Measurements from ENCODE around the gene SCGB1C1. TPM values are rescaled to one million over a fixed set of nuclear protein-coding genes. Genes with fewer than 3 reads are reported as not detected.
A peak's percentile ranks its signal among the peaks of the same experiment; 100 is the strongest.
"Not testable (repeated sequence)": the region's sequence is repeated elsewhere in the genome, so short reads cannot be mapped to it uniquely, and the experiment has no call there.

The SCGB1C1 gene
- total RNA-seq (ENCODE audit: low replicate concordance) = not detected in 2 replicates

DNA sequence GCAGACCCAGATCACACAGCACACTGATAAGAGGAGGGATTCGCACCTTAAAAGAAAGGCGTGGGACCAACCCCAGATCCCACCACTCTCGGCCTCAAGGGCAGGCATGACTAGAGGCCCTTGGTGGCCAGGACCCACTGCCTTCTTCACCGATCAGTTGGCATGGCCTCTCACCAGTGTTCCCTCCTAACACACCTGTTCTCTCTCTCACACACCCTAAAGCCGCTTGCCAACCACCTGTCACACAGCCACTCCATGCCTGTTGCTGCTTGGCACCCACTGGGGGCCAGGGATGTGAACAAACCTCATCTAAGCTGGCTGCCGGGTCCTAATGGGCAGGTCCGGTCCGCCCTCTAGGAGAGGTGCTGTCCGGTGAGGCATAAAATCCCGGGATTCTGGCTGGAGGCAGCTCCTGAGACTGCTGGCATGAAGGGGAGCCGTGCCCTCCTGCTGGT, at the start of gene SCGB1C1:
Gene SCGB1C1 (plus strand): TSS at position 405 of the 455 bp plus-strand sequence. CDS start 22 bp downstream, at position 427.
- DNase-seq (ENCODE audit: low read depth); H3K4me3 ChIP-seq (ENCODE audit: low read depth, low read length): not testable (repeated sequence)

DNA sequence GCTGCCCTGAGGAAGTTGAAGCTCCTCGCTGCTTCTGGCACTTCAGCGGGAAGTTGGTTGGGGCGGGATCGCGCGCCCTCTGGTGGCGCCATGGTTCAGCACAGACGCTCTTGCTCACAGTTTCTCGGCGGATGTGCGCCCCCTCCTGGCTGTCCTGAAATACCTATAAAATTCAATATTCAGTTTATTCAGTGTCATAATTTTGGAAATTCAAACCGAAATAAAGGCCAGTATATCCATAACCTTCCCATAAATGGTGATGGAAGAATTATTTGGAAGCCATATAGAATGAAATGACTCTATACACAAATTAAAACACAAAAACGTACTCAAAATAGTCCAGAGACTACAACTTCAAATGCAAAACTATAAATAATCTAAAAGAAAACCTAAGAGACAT, 12.6 kb upstream of the SCGB1C1 start:
- DNase-seq (ENCODE audit: low read depth); H3K4me3 ChIP-seq (ENCODE audit: low read depth, low read length): not testable (repeated sequence)

DNA sequence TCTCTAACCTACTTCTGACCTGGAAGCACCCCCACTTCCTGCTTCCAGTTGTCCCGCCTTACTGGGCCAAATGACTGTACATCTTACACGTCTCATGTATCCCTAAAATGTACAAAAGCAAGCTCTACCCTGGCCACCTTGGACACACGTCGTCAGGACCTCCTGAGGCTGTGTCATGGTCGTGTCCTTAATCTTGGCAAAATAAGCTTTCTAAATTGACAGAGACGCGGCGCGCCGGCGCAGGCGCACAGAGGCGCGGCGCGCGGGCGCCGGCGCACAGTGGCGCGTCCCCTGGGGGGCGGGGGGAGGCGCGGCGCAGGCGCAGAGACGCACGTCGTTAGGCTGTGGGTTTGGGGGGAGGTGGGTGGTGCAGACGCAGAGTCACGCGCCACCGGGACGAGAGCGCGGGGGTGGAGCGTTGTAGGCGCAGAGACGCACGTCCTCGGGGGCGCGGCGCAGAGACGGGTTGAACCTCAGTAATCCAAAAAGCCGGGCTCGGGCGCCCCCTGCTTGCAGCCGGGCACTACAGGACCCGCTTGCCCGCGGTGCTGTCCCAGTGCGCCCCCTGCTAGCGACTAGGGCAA, 3.6 kb upstream of the SCGB1C1 start:
- not testable (repeated sequence) for DNase-seq (ENCODE audit: low read depth); H3K4me3 ChIP-seq (ENCODE audit: low read depth, low read length)

DNA sequence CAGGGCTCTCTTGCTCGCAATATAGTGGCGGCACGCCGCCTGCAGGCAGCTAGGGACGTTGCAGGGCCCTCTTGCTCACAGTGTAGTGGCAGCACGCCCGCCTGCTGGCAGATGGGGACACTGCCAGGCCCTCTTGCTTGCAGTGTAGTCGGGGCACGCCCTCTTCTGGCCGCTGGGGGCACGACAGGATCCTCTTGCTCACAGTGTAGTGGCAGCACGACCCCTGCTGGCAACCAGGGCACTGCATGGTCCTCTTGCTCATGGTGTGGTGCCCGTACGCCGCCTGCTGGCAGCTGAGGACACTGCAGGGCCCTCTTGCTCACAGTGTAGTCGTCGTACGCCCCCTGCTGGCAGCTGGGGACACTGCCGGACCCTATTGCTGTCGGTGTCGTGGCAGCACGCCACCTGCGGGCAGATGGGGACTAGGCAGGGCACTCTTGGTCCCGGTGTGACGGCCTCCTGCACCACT, 3.0 kb upstream of the SCGB1C1 start:
- DNase-seq (ENCODE audit: low read depth); H3K4me3 ChIP-seq (ENCODE audit: low read depth, low read length): not testable (repeated sequence)

DNA sequence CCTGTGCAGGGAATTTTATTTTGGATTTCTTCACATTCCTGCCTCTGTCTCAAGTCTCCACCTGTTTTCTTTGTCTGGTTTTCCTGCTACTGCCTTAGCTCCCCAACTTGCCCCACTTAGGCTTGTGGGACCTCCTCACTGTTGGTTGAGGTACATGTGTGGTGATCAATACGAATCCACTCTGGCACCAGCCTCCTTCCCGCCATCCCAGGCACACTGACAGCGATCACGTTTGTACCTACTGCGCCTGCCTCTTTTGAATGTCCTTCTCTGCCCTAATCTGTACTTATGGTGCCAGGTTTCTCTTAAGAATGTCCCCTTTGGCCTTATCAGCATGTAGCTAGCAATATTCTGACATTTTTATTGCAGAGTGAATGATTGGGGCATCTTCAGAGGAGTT, 2.3 kb upstream of the SCGB1C1 start:
- not testable (repeated sequence) for DNase-seq (ENCODE audit: low read depth); H3K4me3 ChIP-seq (ENCODE audit: low read depth, low read length)

DNA sequence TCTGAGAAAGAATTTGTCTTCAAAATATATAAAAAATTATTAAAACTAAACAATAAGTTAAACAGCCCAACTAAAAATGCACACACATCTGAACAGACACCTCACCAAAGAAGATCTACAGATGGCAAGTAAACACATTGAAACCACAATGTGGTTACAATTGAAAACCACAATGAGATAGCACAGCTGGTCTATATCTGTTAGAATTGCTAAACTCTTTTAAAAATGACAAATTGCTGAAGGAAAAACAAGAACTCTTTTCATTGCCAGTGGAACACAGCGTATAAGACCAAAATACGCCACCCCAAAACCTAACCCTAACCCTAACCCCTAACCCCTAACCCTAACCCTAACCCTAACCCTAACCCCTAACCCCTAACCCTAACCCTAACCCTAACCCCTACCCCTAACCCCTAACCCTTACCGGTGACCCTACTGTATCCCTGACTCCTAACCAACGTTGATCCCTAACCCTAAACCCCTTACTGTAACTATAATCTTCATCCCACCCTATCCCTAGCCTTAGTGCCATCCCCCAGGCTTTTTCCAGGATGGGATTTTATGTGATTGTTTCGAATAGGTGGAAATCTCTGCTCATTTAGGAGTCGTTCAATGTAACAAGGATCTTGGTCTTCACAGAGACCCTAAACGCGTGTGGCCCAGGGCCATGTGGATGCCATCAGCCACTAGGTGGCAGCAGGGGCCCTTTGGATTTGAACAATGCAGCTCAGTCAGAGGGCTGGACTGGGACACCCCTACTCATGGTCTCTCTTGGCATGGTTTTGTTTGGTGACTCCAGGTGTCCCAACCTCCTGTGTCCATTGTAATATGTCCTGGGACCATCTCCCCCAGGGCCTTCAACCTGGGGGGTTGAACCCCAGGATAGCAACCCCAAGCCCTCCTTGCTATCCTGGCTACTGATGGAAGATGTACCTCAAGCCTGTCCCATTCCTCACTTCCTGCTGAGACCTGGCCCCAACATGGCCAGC, 1.1 kb upstream of the SCGB1C1 start:
- DNase-seq (ENCODE audit: low read depth); H3K4me3 ChIP-seq (ENCODE audit: low read depth, low read length): not testable (repeated sequence)
- TF ChIP-seq, protein P1, sequence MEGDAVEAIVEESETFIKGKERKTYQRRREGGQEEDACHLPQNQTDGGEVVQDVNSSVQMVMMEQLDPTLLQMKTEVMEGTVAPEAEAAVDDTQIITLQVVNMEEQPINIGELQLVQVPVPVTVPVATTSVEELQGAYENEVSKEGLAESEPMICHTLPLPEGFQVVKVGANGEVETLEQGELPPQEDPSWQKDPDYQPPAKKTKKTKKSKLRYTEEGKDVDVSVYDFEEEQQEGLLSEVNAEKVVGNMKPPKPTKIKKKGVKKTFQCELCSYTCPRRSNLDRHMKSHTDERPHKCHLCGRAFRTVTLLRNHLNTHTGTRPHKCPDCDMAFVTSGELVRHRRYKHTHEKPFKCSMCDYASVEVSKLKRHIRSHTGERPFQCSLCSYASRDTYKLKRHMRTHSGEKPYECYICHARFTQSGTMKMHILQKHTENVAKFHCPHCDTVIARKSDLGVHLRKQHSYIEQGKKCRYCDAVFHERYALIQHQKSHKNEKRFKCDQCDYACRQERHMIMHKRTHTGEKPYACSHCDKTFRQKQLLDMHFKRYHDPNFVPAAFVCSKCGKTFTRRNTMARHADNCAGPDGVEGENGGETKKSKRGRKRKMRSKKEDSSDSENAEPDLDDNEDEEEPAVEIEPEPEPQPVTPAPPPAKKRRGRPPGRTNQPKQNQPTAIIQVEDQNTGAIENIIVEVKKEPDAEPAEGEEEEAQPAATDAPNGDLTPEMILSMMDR (IDR thresholded peaks at IDR 0.05; ENCODE audit: insufficient read depth, low read length) = peak; percentile 33

DNA sequence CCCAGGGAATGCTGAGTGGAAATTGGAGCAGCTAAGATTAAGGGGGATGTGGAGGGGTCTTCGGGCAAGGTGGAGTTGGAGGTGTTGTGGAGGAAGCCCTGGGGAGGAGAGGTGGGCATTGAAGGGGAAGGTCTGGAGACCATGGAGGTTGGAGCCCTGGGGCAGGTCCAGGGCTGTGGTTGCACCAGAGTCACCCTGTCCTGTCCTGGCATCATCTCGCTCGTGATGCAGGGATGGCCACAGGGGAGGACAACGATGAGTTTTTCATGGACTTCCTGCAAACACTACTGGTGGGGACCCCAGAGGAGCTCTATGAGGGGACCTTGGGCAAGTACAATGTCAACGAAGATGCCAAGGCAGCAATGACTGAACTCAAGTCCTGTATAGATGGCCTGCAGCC, 603 bp downstream of the SCGB1C1 start:
- DNase-seq (ENCODE audit: low read depth); H3K4me3 ChIP-seq (ENCODE audit: low read depth, low read length): not testable (repeated sequence)

DNA sequence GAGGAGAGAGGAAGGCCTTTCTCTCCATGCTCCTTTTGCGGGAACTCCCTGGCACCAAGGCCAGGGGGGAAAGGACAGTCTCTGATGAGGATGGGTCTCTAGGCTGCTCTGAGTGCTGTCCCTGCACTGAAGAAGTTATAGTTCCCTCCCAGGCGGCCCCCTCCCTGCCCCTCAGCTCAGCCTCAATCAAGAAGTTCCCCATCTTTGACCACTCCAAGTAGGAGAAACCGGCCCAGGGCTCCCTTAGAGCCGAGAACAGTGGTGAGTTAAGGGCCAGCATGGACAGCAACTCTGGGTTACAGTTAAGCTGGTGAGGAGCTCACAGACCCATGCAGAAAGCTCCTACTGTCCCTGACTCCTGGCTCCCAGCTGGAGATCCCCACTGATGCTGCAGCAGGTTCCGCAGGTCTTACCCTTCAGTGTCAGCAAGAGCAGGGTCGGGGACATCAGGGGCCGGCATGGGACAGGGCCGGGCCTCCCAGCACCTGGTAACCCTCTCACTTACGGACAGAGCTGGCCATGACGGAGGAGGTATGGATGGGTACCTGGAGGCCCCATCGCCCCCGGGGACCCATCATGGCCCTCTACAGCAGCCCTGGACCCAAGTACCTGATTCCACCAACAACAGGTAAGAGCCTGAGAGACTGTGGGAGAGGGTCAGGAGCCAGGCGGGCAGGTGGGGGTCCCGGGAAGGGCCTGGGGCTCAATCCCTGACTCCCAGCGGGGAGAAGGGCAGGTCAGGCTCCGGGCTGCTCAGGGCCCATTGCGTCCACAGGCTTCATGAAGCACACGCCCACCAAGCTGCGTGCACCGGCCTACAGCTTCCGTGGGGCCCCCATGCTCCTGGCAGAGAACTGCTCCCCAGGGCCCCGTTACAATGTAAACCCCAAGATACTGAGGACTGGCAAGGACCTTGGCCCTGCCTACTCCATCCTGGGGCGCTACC, 4.2 kb downstream of the SCGB1C1 start:
- DNase-seq (ENCODE audit: low read depth) = no peak
- no peak overlapping the region for H3K4me3 ChIP-seq (ENCODE audit: low read depth, low read length)
- TF ChIP-seq, protein P1 (IDR thresholded peaks at IDR 0.05; ENCODE audit: insufficient read depth, low read length) = no peak

DNA sequence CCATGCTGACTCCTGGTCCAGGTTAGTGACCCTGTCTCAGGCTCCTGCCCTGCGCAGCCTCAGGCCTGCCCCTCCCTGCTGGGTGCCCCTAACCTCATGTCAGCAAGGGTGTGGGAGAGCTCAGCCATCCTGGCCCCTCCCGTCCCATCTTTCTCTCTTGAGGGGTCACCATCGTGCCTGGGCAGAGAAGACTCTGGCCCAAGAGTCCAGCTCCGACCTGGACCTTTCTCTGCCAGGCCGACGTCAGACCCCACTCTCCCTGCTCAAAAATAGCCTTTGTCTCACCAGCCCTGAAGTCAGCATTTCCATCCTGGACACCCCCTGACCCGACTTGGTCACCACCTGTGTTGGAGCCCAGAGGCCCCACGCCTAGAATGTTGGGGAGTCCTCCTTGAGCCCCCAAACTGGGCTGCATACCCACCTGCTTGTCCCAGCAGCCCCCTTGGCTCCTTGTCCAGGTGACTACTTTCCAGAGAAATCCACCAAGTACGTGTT, 4.9 kb downstream of the SCGB1C1 start:
- no peak for DNase-seq (ENCODE audit: low read depth)
- no peak overlapping the region for H3K4me3 ChIP-seq (ENCODE audit: low read depth, low read length)
- TF ChIP-seq, protein P1 (IDR thresholded peaks at IDR 0.05; ENCODE audit: insufficient read depth, low read length) = no peak
